AG09319 (cell line): ENCODE measurements around the gene LAP3.
A peak's percentile ranks its signal among the peaks of the same experiment; 100 is the strongest.
"Not testable (repeated sequence)": the region's sequence is repeated elsewhere in the genome, so short reads cannot be mapped to it uniquely, and the experiment has no call there.

Experiments
- DNase-seq: peaks from one replicate; pipeline ENCODE4 v3.0.0-alpha.2; 2010; ENCODE audit warnings: low read depth; ENCODE audit errors: extremely low read depth
- TF ChIP-seq, protein P1 (sequence below): IDR thresholded peaks from 2 replicates; pipeline ENCODE4 v1.5.1; 2011; ENCODE audit warnings: low read depth, mild to moderate bottlenecking, inconsistent platforms, low read length, moderate library complexity

Gene LAP3

DNA sequence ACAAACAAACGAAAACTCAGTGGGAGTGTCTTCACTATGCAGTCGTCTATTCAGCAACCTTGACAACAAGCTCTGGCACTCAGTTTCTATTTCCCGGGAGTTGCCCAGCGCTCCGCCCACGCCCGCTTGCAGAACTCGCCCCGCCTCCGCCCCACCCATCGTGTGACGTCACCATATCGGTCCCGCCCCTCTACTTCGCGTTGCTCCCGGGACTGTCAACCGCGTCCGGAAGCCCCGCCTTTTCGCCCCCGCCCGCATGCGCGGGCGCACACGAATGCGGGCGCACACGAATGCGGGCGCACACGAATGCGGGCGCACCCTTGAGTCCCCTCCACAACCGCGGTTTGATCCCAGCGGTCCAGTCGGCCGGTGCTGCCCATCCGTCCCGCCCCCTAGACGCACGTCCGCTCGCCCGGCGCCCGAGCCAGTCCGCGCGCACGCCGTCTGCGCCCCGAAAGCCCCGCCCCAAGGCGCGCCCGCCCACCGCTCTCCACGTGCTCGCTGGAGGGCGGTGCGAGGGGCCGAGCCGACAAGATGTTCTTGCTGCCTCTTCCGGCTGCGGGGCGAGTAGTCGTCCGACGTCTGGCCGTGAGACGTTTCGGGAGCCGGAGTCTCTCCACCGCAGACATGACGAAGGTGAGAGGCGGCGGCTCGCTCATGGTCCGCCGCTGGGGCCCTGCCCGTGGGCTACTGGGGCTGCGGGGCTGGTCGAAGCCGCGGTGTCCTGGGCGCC lies at the start of gene LAP3:
Gene LAP3 (plus strand): TSS at position 267 of the 733 bp plus-strand sequence. CDS start 268 bp downstream, at position 535.
- TF ChIP-seq, protein P1, sequence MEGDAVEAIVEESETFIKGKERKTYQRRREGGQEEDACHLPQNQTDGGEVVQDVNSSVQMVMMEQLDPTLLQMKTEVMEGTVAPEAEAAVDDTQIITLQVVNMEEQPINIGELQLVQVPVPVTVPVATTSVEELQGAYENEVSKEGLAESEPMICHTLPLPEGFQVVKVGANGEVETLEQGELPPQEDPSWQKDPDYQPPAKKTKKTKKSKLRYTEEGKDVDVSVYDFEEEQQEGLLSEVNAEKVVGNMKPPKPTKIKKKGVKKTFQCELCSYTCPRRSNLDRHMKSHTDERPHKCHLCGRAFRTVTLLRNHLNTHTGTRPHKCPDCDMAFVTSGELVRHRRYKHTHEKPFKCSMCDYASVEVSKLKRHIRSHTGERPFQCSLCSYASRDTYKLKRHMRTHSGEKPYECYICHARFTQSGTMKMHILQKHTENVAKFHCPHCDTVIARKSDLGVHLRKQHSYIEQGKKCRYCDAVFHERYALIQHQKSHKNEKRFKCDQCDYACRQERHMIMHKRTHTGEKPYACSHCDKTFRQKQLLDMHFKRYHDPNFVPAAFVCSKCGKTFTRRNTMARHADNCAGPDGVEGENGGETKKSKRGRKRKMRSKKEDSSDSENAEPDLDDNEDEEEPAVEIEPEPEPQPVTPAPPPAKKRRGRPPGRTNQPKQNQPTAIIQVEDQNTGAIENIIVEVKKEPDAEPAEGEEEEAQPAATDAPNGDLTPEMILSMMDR: no peak
- peak; percentile 88 for DNase-seq

DNA sequence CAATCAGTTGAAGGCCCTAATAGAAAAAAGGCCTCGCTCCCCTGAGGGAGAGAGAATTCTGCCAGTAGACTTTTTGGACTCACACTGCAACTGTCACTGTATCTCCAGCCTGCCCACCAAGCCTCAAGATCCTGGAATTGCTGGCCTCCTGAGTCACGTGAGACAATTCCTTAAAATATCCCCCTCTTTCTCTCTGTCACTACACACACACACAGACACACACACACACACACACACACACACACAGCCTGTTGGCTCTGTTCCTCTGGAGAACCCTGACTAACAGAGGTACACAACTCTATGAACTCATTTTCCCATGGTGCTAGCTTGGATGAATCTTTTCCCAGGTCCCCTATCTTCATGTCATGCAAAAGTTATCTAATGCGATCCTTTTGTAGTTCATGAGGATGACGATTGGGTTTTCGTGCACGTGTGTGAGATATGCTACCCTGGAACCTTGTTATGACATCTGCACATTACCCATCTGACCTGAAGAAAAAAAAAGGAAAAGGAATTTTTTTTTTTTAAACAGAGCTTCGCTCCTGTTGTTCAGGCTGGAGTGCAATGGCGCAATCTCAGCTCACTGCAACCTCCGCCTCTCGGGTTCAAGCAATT lies 48.3 kb upstream of the LAP3 start:
- DNase-seq: no peak
- TF ChIP-seq, protein P1: no peak

DNA sequence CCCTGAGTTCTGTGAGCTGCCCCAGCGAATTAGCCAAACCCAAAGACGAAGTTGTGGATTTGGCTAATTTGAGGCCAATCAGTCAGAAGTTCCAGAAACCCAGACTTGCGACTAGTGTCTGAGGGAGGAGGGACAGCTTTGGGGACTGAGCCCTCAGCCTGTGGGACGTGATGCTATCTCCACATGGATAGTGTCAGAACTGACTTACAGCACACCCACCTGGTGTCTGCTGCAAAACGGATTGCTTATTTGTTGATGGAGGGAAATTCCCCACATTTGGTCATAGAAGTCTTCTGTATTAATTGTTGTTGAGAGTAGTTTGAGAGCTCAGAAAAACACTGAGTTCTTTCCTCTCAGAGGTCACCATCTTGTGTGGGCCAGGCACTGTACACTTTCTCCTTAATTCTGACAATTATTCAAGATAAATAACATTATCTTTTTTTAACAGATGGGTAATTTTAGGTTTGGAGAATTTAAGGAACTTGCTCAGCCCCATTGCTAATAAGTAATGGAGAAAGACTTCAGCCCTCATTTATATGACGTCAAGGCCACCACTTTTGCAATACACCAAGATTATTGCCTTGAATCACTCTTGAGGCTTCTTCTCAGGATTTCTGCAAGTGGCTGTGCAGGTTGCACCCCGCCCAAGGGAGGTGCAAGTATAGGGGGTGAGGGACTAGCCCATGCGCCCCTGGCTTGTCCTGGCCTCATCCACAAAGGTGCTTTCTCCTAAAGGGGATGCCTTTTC lies 45.3 kb upstream of the LAP3 start:
- no peak for DNase-seq
- TF ChIP-seq, protein P1: no peak

DNA sequence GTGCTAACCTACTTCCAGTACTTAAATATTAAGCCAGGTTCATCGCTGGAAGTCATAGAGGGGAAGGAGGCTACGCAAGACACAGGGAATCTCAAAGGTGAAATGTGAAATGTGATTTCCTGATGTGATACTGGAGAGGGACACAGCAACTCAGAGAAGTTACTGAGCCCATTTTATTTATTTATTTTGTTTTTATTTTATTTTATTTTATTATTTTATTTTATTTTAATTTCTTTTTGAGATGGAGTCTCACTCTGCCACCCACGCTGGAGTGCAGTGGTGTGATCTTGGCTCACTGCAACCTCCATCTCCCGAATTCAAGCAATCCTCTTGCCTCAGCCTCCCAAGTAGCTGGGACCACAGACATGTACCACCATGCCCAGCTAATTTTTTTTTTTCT lies 42.3 kb upstream of the LAP3 start:
- no peak for DNase-seq
- TF ChIP-seq, protein P1: no peak

DNA sequence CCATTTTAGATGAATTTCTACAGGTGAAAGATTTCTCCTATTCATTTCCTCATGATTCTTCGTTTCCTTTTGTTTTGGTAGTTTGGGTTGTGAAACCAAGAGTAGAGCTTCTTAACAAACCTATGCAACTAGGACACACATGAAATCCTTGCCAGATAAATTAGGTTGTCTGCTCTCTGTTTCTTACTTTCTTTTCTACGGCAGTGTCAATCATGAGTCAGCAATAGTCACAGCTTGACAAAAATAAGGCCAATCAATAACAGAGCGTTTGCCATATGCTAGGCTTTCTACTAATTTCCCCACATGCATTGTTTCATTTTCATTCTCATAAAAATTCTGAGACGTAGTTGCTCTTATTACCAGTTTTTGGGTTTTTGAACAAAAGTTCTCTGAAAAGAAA lies 41.8 kb upstream of the LAP3 start:
- DNase-seq: no peak
- TF ChIP-seq, protein P1: no peak

DNA sequence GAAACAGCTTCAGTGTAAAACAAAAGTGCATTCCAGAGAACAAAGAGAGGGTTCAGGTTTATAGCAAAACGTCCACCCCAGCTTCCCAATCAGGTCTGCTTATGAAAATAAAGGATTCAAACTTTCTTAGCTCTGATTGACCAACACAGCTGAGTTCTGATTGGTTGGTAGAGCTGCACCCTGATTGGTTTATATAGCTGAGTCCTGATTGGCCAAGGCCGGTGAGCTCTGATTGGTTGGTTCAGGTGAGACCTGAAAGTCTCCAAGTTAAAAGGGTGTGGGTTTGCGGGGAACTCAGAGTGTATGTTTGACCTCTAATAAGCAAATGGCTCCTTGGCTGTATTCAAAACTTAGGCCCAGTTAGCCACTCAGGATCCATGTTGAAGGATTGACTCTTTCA lies 41.1 kb upstream of the LAP3 start:
- DNase-seq: no peak
- TF ChIP-seq, protein P1: no peak

DNA sequence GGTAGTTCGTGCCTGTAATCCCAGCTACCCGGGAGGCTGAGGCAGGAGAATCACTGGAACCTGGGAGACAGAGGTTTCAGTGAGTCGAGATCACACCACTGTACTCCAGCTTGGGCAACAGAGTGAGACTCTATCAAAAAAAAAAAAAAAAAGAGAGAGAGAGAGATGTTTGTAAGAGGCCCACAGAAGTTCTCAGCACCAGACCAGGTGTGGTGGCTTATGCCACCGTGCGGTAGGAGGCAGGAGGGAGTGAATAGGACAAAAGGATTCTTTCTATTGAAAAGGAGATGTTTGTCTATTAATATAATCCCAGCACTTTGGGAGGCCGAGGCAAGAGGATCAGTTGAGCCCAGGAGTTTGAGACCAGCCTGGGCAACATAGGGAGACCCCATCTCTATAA lies 39.9 kb upstream of the LAP3 start:
- DNase-seq: not testable (repeated sequence)
